GM12872 (cell line): ENCODE data around the gene KIAA1671.
A peak's percentile ranks its signal among the peaks of the same experiment; 100 is the strongest.

Source experiments
- TF ChIP-seq, protein P1 (sequence below): IDR thresholded peaks from 3 replicates; pipeline ENCODE4 v1.5.1; 2011; ENCODE audit warnings: low read depth, mild to moderate bottlenecking, low read length, moderate library complexity; ENCODE audit not compliant: insufficient read depth

KIAA1671 gene

DNA sequence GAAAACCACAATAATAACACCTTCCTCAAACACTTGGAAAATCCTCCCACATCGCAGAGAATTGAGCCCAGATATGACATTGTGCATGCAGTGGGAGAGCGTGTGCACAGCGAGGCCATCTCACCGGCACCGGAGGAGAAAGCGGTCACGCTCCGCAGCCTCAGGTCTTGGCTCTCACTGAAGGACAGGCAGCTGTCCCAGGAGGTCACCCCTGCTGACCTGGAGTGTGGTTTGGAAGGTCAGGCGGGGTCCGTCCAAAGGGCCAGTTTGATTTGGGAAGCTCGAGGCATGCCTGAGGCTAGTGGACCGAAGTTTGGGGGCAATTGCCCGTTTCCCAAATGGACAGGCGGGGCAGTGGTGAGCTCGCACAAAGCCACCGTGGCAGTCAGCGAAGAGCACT lies 86.7 kb downstream of the KIAA1671 start:
- TF ChIP-seq, protein P1, sequence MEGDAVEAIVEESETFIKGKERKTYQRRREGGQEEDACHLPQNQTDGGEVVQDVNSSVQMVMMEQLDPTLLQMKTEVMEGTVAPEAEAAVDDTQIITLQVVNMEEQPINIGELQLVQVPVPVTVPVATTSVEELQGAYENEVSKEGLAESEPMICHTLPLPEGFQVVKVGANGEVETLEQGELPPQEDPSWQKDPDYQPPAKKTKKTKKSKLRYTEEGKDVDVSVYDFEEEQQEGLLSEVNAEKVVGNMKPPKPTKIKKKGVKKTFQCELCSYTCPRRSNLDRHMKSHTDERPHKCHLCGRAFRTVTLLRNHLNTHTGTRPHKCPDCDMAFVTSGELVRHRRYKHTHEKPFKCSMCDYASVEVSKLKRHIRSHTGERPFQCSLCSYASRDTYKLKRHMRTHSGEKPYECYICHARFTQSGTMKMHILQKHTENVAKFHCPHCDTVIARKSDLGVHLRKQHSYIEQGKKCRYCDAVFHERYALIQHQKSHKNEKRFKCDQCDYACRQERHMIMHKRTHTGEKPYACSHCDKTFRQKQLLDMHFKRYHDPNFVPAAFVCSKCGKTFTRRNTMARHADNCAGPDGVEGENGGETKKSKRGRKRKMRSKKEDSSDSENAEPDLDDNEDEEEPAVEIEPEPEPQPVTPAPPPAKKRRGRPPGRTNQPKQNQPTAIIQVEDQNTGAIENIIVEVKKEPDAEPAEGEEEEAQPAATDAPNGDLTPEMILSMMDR: no peak

DNA sequence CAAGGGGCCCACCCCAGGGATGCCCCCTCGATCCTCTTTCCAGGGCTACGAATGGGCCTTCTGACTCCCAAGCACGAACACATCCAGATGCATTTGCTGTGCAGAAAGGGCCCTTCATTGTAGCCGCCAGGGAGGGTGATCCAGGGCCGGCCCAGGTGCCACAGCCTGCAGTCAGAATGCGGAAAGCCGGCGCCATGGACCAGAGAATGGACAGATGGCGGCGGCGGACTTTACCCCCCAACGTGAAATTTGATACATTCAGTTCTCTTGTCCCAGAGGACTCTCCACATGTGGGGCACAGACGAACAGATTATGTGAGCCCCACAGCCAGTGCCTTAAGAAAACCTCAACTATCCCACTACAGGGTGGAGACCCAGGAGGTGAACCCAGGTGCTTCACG lies 87.2 kb downstream of the KIAA1671 start:
- TF ChIP-seq, protein P1: no peak

DNA sequence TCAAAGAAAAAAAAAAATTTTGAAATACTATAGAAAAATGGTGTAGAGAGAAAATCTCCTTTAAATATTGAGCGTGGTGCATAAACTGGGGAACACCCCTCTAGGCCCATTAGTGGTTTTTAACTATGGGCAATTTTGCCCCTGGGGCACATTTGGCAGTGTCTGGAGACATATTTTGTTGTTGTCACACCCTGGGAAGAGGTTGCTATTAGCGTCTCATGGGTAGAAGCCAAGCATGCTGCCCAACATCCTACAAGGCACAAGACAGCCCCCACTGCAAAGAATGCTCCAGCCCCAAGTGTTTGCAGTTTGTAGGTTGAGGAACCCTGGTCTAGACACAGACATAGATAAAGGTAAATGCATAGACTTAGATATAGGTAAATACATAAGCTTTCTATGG lies 92.6 kb downstream of the KIAA1671 start:
- TF ChIP-seq, protein P1: no peak

DNA sequence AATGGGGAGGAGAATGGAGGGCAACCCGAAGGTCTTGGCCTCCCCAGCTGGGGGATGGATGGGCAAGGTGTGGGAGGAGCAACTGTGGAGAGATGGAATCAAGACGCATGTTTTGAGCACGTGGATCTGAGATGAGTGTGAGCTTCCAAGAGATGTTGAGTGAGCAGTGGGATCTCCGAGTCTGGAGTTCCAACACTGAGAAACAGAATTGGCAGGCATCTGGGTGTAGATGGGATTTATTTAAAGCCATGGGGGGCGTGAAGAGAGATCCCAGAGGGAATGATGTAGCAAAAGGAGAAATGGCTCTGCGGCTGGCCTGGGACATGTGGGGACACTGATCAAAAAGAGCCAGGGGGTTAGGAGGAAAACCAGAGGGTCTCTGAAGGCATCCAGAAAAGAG lies 95.6 kb downstream of the KIAA1671 start:
- TF ChIP-seq, protein P1: no peak

DNA sequence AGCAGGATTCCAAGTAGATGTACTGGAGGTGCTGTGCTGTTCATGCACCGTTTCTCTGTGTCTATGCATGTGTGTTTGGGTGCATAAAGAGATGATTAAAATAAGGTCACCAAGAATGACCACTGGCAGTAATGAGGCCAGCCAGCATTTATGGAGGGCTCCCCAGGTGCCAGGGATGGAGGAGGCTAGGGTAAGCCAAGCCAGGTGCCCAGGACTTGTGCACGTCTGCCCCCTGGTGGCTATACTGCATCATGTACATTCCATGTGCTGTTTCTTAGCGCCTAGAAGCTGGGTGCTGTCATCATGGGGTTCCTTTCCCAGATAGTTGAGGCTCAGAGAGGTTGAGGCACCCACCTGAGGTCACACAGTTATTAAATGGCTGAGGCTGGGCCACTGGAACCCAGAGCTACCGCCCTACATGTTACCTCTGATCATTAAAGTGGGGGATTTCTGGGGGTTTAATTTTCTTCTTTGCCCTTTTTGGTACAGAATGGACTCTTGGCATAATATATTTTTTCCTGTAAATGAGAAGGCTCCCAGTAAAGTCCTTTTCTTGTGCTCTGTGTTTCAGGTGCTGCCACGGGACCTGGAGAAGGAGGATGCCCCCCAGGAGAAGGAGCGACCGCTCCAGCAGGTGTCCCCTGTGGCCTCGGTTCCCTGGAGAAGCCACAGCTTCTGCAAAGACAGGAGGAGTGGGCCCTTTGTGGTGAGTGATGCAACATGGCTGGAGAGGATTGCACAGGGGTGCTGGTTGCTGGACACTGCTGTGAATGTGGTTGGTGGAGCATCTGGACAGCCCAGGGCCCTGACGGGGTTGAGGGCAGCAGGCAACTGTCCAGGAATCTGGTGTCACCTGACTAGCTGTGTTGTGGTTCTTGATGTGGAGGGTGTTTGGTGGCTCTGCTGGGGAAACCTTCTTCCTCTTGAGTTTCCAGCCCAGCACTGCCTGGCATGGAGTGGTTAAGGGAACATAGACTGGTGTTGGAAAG lies 96.4 kb downstream of the KIAA1671 start:
- TF ChIP-seq, protein P1: peak; percentile 95

DNA sequence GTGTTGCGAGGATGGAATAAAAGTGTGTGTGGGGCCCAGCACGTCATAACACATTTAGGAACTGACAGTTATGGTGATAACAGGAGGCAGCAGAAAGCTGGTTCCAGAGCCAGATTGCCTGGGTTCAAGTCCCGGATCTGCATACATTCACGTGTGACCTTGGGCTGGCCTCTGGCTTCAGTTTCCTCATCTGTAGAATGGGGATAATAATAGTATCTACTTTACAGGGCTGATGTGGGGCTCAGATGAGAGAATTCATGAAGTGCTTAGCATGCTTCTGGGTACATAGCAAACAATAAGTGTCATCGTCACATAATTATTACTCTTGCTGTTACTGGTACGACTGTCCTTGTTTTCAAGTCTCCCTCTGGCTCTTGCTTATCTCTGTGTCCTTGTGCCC lies 97.3 kb downstream of the KIAA1671 start:
- TF ChIP-seq, protein P1: no peak

DNA sequence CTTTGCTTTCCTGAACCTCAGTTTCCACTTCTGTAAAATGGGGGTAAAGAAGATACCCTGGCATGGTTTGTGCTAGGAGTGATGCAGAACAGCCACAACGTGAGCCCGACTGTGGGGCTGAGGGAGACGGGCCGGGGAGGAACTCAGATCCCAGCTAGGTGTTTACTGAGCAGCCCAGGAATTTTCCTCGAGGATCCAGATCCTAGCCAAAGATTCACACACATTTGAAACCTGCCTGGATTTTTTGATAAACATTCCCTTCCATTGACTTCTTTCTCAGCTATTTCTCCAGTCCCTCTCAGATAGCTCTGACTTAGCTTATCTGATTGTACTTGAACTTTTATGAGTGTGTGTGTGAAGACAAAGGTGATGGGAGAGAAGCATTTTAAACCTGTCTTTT lies 98.0 kb downstream of the KIAA1671 start:
- TF ChIP-seq, protein P1: no peak
